Activated T-helper 1 cell treated with Interleukin-2 at 50 U/mL for 16 hours (primary cell): ENCODE measurements around the gene ZNF786.
"Not testable (repeated sequence)": the region's sequence is repeated elsewhere in the genome, so short reads cannot be mapped to it uniquely, and the experiment has no call there.

Experiments used
- DNase-seq: peaks from one replicate; pipeline ENCODE4 v3.0.0-alpha.2; 2020; ENCODE audit warnings: low read depth

ZNF786 gene

GRCh38 chr7:149090397-149091195, at the start of gene ZNF786:
Gene ZNF786 (minus strand): TSS chr7:149090718. CDS start chr7:149090640, 78 bp downstream.
- DNase-seq, result peak; percentile 90

- DNase-seq, result no peak
Observed at GRCh38 chr7:149136118-149136517, 45.6 kb upstream of the ZNF786 start.

- DNase-seq, result no peak
Observed at GRCh38 chr7:149133028-149133710, 42.7 kb upstream of the ZNF786 start.

GRCh38 chr7:149130572-149131198, 40.2 kb upstream of the ZNF786 start:
- no peak for DNase-seq

GRCh38 chr7:149126662-149127266, 36.2 kb upstream of the ZNF786 start:
- peak; percentile 43 for DNase-seq

GRCh38 chr7:149125863-149126661, 35.5 kb upstream of the ZNF786 start, which contains the start of gene ZNF425:
Gene ZNF425 (minus strand): TSS chr7:149126324. CDS start chr7:149126213, 111 bp downstream.
- DNase-seq, result peak; percentile 92

- no peak for DNase-seq
Observed at GRCh38 chr7:149125189-149125862, 34.8 kb upstream of the ZNF786 start.

GRCh38 chr7:149109969-149110368, 19.5 kb upstream of the ZNF786 start:
- no peak for DNase-seq

GRCh38 chr7:149104749-149105148, 14.2 kb upstream of the ZNF786 start:
- DNase-seq, result no peak

- no peak for DNase-seq
Observed at GRCh38 chr7:149104214-149104613, 13.7 kb upstream of the ZNF786 start.

GRCh38 chr7:149103424-149103823, 12.9 kb upstream of the ZNF786 start:
- DNase-seq, result no peak

- DNase-seq, result no peak
Observed at GRCh38 chr7:149102666-149103065, 12.1 kb upstream of the ZNF786 start.

- DNase-seq, result no peak
Observed at GRCh38 chr7:149100821-149101220, 10.3 kb upstream of the ZNF786 start.

- DNase-seq, result no peak
Observed at GRCh38 chr7:149099058-149099457, 8.5 kb upstream of the ZNF786 start.

GRCh38 chr7:149097088-149097487, 6.6 kb upstream of the ZNF786 start:
- no peak for DNase-seq

- no peak for DNase-seq
Observed at GRCh38 chr7:149093228-149093627, 2.7 kb upstream of the ZNF786 start.

- not testable (repeated sequence) for DNase-seq
Observed at GRCh38 chr7:149092244-149092643, 1.7 kb upstream of the ZNF786 start.

- no peak for DNase-seq
Observed at GRCh38 chr7:149087376-149087775, 3.1 kb downstream of the ZNF786 start.

GRCh38 chr7:149085866-149086265, 4.7 kb downstream of the ZNF786 start:
- no peak for DNase-seq

GRCh38 chr7:149084407-149084806, 6.1 kb downstream of the ZNF786 start:
- no peak for DNase-seq

- no peak for DNase-seq
Observed at GRCh38 chr7:149081914-149082313, 8.6 kb downstream of the ZNF786 start.
